PFSK-1 (cell line): Measurements from ENCODE around the gene RASSF10.

Source experiments
- POLR2AphosphoS5 ChIP-seq: IDR thresholded peaks from 2 replicates; pipeline ENCODE4 v1.6.1; 2012; ENCODE audit warnings: low read depth, mild to moderate bottlenecking, control low read depth, low read length, moderate library complexity
- SIN3A ChIP-seq: IDR thresholded peaks from 2 replicates; pipeline ENCODE4 v1.6.1; 2012; ENCODE audit warnings: mild to moderate bottlenecking, low read length, moderate library complexity, borderline replicate concordance; ENCODE audit not compliant: insufficient read depth
- TAF1 ChIP-seq: IDR thresholded peaks from 2 replicates; pipeline ENCODE4 v1.6.1; 2012; ENCODE audit warnings: low read length, control low read depth, borderline replicate concordance; ENCODE audit not compliant: insufficient read depth
- TF ChIP-seq, protein P1 (sequence below), 2 experiments: IDR thresholded peaks; 2 replicates each; pipeline versions ENCODE4 v1.6.1 to v1.8.0; 2011 to 2012; ENCODE audit warnings: low read depth in 2 of 2, low read length in 2 of 2, control low read depth in 1 of 2, inconsistent platforms in 1 of 2, mild to moderate bottlenecking in 1 of 2, moderate library complexity in 1 of 2; ENCODE audit not compliant: insufficient read depth in 1 of 2

DNA sequence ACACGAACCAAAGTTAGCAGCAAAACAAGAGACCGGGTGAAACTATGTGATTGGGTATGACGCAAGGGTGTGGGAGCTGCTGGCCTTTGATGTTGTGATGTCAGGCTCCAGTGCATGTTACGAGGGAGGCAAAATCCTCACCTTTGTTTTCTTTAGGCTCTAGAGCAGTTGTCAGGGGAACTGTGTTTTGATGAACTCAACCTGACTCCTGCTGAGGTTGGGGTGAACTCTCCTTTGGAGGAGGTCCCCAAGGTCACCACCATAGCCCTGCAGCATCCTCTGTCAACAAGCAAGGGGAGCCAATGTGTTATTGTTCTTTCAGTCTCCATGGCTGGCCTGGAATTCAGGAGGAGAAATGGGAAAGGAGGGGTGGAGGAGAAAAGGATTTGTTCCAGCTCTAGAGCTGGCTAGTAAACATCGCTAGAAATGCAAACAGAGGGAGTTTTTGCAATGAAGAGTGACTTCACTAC lies 33.8 kb downstream of the RASSF10 start:
- TF ChIP-seq SIN3A (no peak), POLR2AphosphoS5 (no peak), TAF1 (no peak)
- TF ChIP-seq, protein P1, sequence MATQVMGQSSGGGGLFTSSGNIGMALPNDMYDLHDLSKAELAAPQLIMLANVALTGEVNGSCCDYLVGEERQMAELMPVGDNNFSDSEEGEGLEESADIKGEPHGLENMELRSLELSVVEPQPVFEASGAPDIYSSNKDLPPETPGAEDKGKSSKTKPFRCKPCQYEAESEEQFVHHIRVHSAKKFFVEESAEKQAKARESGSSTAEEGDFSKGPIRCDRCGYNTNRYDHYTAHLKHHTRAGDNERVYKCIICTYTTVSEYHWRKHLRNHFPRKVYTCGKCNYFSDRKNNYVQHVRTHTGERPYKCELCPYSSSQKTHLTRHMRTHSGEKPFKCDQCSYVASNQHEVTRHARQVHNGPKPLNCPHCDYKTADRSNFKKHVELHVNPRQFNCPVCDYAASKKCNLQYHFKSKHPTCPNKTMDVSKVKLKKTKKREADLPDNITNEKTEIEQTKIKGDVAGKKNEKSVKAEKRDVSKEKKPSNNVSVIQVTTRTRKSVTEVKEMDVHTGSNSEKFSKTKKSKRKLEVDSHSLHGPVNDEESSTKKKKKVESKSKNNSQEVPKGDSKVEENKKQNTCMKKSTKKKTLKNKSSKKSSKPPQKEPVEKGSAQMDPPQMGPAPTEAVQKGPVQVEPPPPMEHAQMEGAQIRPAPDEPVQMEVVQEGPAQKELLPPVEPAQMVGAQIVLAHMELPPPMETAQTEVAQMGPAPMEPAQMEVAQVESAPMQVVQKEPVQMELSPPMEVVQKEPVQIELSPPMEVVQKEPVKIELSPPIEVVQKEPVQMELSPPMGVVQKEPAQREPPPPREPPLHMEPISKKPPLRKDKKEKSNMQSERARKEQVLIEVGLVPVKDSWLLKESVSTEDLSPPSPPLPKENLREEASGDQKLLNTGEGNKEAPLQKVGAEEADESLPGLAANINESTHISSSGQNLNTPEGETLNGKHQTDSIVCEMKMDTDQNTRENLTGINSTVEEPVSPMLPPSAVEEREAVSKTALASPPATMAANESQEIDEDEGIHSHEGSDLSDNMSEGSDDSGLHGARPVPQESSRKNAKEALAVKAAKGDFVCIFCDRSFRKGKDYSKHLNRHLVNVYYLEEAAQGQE (IDR thresholded peaks at IDR 0.05; ENCODE audit: insufficient read depth in 1 of 2, low read depth in 2 of 2, low read length in 2 of 2) = no peak
